Left ventricle myocardium superior (tissue), 1 donor: Measurements from ENCODE around the gene KRTAP4-11. TPM values are rescaled to one million over a fixed set of nuclear protein-coding genes. Genes with fewer than 3 reads are reported as not detected.
"Not testable (repeated sequence)": the region's sequence is repeated elsewhere in the genome, so short reads cannot be mapped to it uniquely, and the experiment has no call there.

Experiments
- ATAC-seq: fragments of 200-7000 bp; cut with Tn5 transposase; one replicate; pipeline ENCODE4 v1.9.1; 2020; ENCODE audit warnings: mild to moderate bottlenecking, moderate library complexity
- DNase-seq: peaks from one replicate; pipeline ENCODE4 v3.0.0-alpha.2; 2020
- intact Hi-C: fragments of 100-400 bp; cut with micrococcal nuclease; formaldehyde crosslinking; loops from one replicate; pipeline ENCODE4 v1.11.0; 2022
- total RNA-seq: library from RNA; stranded (reverse); fragmentation: NEBNext Ultra II Directional; extraction: Animal tissue kit (Norgen Biotek cat#: 25700); gene quantifications from one replicate; pipeline ENCODE4 v1.2.1, GENCODE V29; 2021
- donor health status: DM: no; HTN: yes; CAD: no; lungs with severe emphysema.

Gene KRTAP4-11
- total RNA-seq, 1 donor from 2014 or later = not detected

DNA sequence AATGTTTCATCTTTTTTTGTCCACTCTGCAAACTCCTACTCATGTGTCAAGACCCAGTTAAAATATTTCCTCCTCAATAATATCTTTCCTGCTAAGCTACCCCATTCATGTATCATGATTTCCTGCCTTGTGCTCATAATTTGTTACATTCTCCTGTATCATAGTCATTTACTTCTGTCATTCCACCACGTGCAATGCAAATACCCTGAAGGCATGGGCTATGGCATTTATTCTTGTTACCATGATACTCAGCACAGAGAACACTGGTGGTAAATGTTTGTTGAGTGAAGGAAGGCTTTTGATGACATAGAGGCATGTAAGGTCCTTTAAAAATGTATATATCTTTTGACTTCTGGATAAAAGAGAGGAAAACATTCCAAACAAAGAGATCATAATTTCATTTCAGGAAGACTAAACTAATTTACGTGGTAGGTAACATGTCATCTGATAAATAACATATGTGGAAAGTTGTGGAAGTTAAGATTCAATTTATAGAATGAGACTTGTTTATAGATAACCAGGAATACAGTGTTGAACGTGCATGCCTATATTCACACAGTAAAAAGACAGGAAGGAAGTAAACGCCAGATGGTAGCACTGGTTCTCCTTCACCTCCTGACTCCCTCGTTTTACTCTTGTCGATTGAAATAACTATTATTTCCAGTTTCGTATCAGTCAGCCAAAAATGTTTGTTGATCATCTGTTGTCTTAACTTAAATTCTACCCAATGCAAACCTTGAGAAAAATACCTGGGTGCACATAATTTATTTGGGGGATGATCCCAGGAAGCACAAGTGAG, 18.3 kb downstream of the KRTAP4-11 start:
- ATAC-seq, DNase-seq, intact Hi-C loops: not testable (repeated sequence)

DNA sequence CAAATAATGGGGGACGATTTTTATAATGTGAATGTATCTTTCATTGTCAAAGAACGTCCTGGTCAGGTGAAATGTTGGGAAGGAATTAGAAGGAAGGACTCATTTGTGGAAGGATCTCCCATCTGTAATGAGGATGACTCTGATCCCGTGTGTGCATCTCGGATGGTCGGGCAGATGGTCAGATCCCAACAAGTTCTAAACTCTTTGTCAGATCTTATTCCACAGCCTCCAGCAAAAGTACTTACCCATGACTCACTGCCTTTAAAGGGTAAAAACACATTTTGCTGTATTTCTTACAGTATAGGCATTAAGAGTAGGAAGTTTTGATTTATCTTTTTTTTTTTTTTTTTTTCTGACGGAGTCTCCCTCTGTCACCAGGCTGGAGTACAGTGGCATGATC, 19.7 kb downstream of the KRTAP4-11 start:
- DNase-seq = no peak
- no peak for ATAC-seq
- intact Hi-C loops = no loop called here

DNA sequence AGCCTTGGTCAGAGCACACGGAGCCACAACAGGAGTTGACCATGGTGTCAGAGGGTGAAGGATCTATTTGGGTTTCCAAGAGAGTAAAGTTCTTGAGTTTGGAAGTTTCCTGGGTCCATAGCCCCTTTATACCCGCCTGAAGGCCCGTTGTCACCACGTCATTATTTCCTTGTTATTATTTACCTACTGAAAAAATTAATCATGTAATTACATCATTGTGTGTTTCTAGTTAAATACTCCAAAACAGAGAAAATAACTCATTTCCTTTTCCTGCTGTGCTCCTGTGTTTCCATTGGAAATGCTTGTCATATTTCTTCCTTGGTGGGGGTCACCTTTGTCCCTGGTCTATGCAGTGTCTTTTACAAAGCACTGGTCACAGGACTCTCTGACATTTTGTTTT, 20.1 kb downstream of the KRTAP4-11 start, which contains the start of gene KRTAP4-8:
Gene KRTAP4-8 (minus strand): TSS at position 101 of the 400 bp plus-strand sequence. CDS start 58 bp downstream, at position 43.
- no peak for DNase-seq
- intact Hi-C loops = no loop called here
- no peak for ATAC-seq

DNA sequence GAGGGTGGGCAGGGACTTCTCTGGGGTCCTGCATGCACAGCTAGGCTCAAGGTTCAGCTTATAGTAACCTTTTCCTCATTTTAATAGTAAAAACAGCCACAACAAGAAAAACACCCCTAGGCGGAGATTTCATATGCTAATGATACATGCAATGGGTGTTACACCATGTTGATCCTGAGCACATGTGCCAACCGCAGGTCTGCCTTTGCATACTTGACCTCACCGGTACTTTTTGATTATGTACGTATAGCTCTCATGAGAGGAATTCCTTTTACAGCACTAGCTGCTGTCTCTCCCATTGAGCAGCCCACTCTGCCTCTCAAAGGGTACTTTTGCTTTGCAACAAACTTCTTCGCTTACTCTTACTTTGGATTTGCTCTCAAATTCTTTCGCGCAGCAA, 22.1 kb downstream of the KRTAP4-11 start:
- ATAC-seq (no peak), DNase-seq (no peak)
- intact Hi-C loops = no loop called here

DNA sequence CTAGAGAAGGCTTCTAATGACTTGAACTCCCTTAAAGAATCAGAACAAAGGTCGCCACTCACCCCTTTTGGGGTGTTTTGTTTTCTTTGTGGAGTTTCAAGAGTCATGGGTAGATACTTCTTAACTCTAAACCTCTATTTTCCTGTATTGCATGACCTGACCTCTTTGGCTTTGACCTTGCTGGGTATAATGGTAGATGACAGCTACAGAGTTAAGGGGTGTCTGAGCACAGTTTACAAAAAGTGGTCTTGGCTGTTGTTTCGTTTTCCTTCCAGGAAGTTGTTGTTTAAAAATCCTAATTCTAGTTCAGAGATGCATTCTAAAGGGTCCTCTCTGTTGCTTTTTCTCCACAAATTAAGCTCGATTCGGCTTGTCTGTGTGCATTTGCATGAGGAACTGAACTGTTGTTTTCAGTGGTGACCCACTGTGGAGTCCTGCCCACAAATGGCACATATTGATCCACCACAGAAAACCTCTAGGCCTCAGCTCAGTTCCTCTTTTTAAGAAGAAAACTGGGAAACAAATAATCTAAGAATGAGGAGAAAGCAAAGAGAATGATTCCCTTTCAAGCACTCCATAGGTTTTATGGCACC, 29.3 kb downstream of the KRTAP4-11 start:
- intact Hi-C loops, ATAC-seq, DNase-seq: not testable (repeated sequence)

DNA sequence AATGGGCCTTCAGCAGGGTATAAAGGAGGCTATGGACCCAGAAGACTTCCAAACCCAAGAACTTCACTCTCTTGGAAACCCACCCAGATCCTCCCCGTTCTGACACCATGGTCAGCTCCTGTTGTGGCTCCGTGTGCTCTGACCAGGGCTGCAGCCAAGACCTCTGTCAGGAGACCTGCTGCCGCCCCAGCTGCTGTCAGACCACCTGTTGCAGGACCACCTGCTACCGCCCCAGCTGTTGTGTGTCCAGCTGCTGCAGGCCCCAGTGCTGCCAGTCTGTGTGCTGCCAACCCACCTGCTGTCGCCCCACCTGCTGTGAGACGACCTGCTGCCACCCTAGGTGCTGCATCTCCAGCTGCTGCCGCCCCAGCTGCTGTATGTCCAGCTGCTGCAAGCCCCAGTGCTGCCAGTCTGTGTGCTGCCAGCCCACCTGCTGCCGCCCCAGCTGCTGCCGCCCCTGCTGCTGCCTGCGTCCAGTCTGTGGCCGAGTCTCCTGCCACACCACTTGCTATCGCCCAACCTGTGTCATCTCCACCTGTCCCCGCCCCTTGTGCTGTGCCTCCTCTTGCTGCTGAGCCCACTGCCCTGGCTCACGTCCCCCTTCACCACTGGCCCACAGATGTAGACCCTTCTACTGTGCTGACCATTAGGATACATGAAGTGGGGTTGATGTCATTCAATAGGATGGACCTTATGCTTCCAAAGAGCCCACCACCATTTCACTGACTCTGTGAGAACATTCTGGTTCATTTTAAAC, 33.9 kb downstream of the KRTAP4-11 start, which contains the start of gene KRTAP4-7:
Gene KRTAP4-7 (plus strand): TSS at position 51 of the 757 bp plus-strand sequence. CDS start 57 bp downstream, at position 108.
- DNase-seq, ATAC-seq, intact Hi-C loops: not testable (repeated sequence)

DNA sequence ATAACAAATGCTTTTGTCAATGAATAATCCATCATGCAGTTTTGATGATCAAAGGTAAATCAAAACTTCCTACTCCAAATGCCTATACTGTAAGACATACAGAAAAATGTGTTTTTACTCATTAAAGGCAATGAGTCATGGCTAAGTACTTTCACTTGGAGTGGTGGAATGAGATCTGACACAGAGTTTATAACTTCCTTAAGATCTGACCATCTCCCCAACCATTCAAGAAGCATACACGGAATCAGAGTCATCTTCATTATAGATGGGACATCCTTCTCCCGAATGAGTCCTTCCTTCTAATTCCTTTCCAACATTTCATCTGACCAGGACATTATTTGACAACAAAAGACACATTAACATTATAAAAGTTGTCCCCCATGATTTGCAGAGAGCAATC, 34.7 kb downstream of the KRTAP4-11 start:
- DNase-seq, intact Hi-C loops, ATAC-seq: not testable (repeated sequence)

DNA sequence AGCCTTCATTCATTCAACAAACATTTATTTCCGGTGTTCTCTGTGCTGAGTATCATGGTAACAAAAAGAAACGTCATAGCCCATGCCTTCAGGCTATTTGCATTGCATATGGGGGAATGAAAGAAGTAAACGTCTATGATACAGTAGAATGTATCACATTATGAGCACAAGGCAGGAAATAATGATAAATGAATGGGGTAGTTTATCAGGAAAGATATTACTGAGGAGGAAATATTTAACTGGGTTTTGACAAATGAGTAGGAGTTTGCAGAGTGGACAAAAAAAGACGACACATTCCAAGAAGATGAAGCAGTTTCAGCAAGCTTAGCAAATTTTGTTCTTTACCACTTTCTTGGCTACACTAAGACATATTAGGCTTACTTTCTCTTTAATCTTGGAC, 35.5 kb downstream of the KRTAP4-11 start:
- no peak for ATAC-seq
- DNase-seq = no peak
- intact Hi-C loops = no loop called here

DNA sequence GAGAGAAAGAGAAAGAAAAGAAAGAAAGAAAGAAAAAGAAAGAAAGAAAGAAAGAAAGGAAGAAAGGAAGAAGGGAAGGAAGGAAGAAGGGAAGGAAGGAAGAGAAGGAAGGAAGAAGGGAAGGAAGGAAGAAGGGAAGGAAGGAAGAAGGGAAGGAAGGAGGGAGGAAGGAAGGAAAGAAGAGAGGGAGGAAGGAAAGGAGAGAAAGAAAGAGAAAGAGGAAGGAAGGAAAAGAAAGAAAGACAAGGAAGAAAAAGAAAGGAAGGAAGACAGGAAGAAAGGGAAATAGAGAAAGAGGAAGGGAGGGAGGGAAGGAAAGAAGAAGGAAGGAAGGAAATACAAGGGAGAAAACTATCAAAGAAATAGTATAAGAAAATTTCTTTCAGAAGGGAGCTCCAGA, 41.4 kb downstream of the KRTAP4-11 start:
- DNase-seq = no peak
- intact Hi-C loops = no loop called here
- ATAC-seq = no peak

DNA sequence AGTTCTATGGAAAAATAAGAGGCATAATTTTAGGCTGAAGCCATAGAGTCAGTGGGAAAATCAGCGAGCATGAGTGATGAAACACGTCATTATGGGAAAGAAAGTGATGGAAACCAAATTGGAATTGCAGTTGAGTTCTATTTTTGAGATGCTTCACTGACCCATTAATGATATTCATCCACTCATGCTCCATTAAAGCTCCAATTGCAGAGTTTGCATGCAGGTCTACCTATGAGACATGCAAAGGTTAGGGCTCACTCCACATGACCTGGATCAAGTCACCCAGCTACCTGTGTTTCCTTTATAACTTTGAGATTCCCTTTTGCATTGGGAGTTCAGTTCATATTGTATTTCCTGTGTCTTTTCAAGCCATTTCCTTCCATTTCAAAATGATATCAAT, 44.5 kb downstream of the KRTAP4-11 start:
- intact Hi-C loops = no loop called here
- no peak for ATAC-seq
- no peak for DNase-seq

DNA sequence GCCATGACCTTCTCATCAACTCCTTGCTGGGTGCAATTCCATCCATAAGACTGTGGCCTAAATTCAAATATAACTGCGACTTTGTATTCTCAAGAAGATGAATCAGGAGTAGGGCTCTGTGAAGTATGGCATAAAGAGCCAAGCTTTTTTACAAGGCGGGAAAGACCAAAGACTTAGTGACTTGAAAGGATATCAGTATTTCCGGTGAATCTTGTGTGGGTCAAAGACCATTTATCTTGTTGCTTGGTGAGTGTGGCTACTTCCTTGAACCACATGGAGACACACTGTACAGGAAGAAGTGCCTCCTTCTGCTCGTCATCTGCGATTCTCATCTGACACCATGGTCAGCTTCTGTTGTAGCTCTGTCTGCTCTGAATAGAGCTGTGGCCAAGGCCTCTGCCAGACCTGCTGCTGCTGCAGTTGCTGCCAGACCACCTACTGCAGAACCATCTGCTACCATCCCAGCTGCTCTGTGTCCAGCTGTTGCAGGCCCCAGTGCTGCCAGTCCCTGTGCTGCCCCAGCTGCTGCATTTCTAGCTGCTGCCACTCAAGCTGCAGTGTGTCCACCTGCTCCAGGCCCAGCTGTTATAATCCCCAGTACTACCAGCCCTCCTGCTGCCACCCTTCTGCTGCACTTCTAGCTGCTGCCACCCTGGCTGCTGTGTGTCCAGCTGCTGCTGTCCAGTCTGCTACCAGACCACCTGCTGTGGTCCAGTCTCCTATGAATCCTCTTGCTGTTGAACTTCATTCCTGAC, 46.4 kb downstream of the KRTAP4-11 start:
- no peak for DNase-seq
- intact Hi-C loops = no loop called here
- ATAC-seq = no peak

DNA sequence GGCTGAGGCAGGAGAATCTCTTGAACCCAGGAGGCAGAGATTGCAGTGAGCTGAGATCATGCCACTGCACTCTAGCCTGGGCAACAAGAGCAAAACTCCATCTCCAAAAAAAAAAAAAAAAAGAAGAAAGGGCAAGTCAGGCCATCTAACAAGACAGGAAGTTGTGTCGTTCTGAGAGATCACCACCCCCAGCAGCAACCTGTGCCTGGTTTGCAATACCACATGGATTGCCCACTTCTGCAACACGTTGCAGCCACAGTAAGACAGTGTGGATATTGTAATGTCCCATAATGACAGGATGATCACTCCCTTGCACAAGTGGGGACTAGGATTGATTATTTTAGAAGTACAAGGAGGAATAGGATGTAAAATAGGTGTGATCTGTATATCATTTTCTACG, 49.1 kb downstream of the KRTAP4-11 start:
- ATAC-seq = no peak
- no peak for DNase-seq
- intact Hi-C loops = no loop called here

DNA sequence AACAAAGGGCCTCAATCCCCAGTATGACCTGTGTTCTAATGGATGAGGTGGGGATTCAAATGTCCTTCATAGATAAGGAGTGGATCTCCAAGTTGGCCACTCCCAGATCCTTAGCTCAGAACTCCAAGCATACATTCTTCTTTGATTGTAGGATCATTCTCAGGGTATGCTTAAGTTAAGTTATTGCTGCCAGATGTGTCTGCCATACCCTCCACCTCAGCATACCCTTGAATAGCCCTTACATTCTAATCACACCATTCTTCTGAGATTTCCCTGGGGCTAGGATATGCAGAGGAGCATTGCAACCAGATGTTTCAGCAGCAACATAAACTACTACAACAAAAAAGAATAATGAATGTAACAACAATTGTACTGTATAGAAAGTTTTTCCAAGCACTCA, 50.9 kb downstream of the KRTAP4-11 start:
- intact Hi-C loops = no loop called here
- ATAC-seq (no peak), DNase-seq (no peak)

Other genes with a start within 250 kb of the KRTAP4-11 start
- gene KRT20, start 233.1 kb downstream of the KRTAP4-11 start, total RNA-seq = not detected
- gene KRT23, start 180.7 kb downstream of the KRTAP4-11 start, total RNA-seq = not detected
- gene KRT39, start 151.4 kb downstream of the KRTAP4-11 start, total RNA-seq = not detected
- gene KRT40, start 134.0 kb downstream of the KRTAP4-11 start, total RNA-seq = not detected
- gene KRTAP3-3, start 124.2 kb downstream of the KRTAP4-11 start, total RNA-seq = not detected
- gene KRTAP3-2, start 118.5 kb downstream of the KRTAP4-11 start, total RNA-seq = not detected
- gene KRTAP3-1, start 109.2 kb downstream of the KRTAP4-11 start, total RNA-seq = not detected
- not detected for gene KRTAP1-5, start 91.2 kb downstream of the KRTAP4-11 start, total RNA-seq
- not detected for gene KRTAP1-4, start 88.2 kb downstream of the KRTAP4-11 start, total RNA-seq
- gene KRTAP1-3, start 83.5 kb downstream of the KRTAP4-11 start, total RNA-seq = not detected
- gene KRTAP1-1, start 76.9 kb downstream of the KRTAP4-11 start, total RNA-seq = not detected
- gene KRTAP2-1, start 71.1 kb downstream of the KRTAP4-11 start, total RNA-seq = not detected
- gene KRTAP2-2, start 63.1 kb downstream of the KRTAP4-11 start, total RNA-seq = not detected
- gene KRTAP2-3, start 58.3 kb downstream of the KRTAP4-11 start, total RNA-seq = not detected
- gene KRTAP2-4, start 52.5 kb downstream of the KRTAP4-11 start, total RNA-seq = not detected
- not detected for gene KRTAP4-7, start 34.2 kb downstream of the KRTAP4-11 start, total RNA-seq
- gene KRTAP4-8, start 20.2 kb downstream of the KRTAP4-11 start, total RNA-seq = not detected
- gene KRTAP4-16, start 16.2 kb downstream of the KRTAP4-11 start, total RNA-seq = not detected
- gene KRTAP4-9, start 13.0 kb downstream of the KRTAP4-11 start, total RNA-seq = not detected
- gene KRTAP4-12, start 5.8 kb upstream of the KRTAP4-11 start, total RNA-seq = not detected
- gene KRTAP4-6, start 22.2 kb upstream of the KRTAP4-11 start, total RNA-seq = not detected
- gene KRTAP4-5, start 31.5 kb upstream of the KRTAP4-11 start, total RNA-seq = not detected
- gene KRTAP4-4, start 42.4 kb upstream of the KRTAP4-11 start, total RNA-seq = not detected
- gene KRTAP4-3, start 49.8 kb upstream of the KRTAP4-11 start, total RNA-seq = not detected
- not detected for gene KRTAP4-2, start 59.8 kb upstream of the KRTAP4-11 start, total RNA-seq
- gene KRTAP4-1, start 66.5 kb upstream of the KRTAP4-11 start, total RNA-seq = not detected
- not detected for gene KRTAP9-1, start 71.5 kb upstream of the KRTAP4-11 start, total RNA-seq
- gene KRTAP9-2, start 108.3 kb upstream of the KRTAP4-11 start, total RNA-seq = not detected
- not detected for gene KRTAP9-3, start 114.1 kb upstream of the KRTAP4-11 start, total RNA-seq
- gene KRTAP9-8, start 119.6 kb upstream of the KRTAP4-11 start, total RNA-seq = not detected
- gene KRTAP9-4, start 131.3 kb upstream of the KRTAP4-11 start, total RNA-seq = not detected
- gene KRTAP9-9, start 137.0 kb upstream of the KRTAP4-11 start, total RNA-seq = not detected
- gene KRTAP9-6, start 147.0 kb upstream of the KRTAP4-11 start, total RNA-seq = not detected
- not detected for gene KRTAP9-7, start 157.3 kb upstream of the KRTAP4-11 start, total RNA-seq
- not detected for gene KRTAP29-1, start 184.5 kb upstream of the KRTAP4-11 start, total RNA-seq
- not detected for gene KRTAP16-1, start 190.9 kb upstream of the KRTAP4-11 start, total RNA-seq
- gene KRTAP17-1, start 197.3 kb upstream of the KRTAP4-11 start, total RNA-seq = not detected
- not detected for gene KRT33A, start 232.5 kb upstream of the KRTAP4-11 start, total RNA-seq